ENCODE measurements around the gene GPR55. TPM values are rescaled to one million over a fixed set of nuclear protein-coding genes. Genes with fewer than 3 reads are reported as not detected.

GPR55 gene
- total and polyA plus RNA-seq, 8 donors, result 0.13 to 0.37 (median 0.19) TPM; not detected in 5

DNA sequence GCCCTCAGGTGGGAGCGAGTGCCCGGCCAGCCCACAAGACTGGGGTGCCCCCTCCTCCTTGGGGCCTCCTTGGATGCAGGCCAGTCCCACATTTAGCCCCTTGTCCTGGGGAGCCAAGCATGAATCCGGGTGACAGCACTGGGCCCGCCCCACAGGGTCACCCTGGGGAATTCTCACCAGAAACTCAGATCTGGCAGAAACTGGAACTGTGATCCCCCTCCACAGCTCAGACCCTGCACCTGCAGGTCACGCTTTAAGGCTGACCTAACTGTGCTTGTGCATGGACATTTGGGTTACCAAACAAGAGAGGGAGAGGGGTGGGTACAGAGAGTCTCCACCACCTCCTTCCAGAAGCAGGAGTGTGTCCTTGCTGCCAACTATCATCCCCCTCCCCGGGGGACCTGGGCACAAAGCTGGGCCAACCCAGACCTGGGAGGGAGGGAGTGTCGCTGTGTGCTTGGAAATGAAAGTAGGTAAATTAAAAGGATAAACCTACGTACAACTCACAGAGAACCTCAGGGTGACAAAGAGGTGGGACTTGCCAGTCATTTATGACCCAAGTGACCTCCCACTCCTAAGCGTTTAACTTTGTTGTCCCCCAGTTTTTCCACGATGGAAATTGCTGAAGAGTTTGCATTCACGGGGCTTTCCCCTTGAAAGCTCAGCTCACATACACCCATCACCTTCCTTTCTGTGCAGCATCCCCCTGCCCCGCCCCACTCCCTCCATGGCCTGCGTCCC, 51.2 kb downstream of the GPR55 start:
- peaks cover 18 to 55% (median 44%) of the 10 kb centered on the region in 4 donors for H3K36me3 ChIP-seq
- DNase-seq, result peak in 1 of 2 donors; percentile 24
- no peak overlapping the region for H3K4me3 ChIP-seq
- peak overlapping the region in 1 of 5 donors; percentile 53 for H3K27ac ChIP-seq
- no peaks in the 10 kb centered on the region for H3K9me3 ChIP-seq
- WGBS, 5 donors, result 80 to 89% (median 87%) methylated on average over 10 to 13 of the region's 13 CpGs
- intact Hi-C loops (cut with DNase I; ENCODE audit: low total_unique reads), result no loop called here
- TF ChIP-seq POLR2A (IDR thresholded peaks at IDR 0.05) (no peak), POLR2AphosphoS5 (IDR thresholded peaks at IDR 0.05) (no peak), EP300 (IDR thresholded peaks at IDR 0.05) (no peak)
- TF ChIP-seq, protein P1, sequence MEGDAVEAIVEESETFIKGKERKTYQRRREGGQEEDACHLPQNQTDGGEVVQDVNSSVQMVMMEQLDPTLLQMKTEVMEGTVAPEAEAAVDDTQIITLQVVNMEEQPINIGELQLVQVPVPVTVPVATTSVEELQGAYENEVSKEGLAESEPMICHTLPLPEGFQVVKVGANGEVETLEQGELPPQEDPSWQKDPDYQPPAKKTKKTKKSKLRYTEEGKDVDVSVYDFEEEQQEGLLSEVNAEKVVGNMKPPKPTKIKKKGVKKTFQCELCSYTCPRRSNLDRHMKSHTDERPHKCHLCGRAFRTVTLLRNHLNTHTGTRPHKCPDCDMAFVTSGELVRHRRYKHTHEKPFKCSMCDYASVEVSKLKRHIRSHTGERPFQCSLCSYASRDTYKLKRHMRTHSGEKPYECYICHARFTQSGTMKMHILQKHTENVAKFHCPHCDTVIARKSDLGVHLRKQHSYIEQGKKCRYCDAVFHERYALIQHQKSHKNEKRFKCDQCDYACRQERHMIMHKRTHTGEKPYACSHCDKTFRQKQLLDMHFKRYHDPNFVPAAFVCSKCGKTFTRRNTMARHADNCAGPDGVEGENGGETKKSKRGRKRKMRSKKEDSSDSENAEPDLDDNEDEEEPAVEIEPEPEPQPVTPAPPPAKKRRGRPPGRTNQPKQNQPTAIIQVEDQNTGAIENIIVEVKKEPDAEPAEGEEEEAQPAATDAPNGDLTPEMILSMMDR (IDR thresholded peaks at IDR 0.05), result no peak
- no peaks in the 10 kb centered on the region for H3K27me3 ChIP-seq
- H3K4me1 ChIP-seq, result peaks cover 27 to 42% (median 34%) of the 10 kb centered on the region in 4 donors

DNA sequence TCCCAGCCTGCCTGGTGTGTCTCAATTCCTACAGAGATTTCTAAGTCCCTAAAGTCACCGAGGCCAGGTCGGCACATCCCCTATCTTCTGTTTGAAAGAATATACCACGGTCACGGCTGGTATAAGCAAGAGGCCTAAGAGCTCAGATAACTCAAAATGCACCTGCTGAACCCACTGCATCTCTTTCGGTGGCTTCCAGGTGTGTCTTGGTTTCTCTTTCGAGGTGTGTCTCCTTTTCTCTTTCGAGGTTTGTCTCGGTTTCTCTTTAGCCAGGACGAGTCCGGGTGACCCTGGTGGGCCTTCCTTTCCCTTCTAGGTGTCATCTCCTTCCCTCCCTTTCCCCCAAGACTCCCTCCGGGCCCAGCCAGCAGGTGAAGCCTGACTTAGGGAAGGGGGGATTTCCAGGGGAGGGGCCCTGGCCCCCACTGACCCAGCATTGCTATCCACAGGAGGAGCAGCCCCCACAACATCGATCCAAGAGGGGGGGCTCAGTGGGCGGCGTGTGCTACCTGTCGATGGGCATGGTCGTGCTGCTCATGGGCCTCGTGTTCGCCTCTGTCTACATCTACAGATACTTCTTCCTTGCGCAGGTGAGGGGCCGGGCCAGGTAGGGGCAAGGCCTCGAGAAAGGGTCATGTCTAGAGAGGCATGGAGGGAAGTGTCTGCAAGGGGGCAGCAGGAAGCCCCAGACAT, 51.9 kb downstream of the GPR55 start:
- peaks cover 32 to 49% (median 40%) of the 10 kb centered on the region in 4 donors for H3K4me1 ChIP-seq
- no peaks in the 10 kb centered on the region for H3K27me3 ChIP-seq
- H3K9me3 ChIP-seq, result no peaks in the 10 kb centered on the region
- 83 to 94% (median 89%) methylated on average over 21 of the region's 21 CpGs for WGBS, 5 donors
- H3K27ac ChIP-seq, result peak overlapping the region in 3 of 5 donors; percentile 18 to 73 (median 53)
- TF ChIP-seq, protein P1 (IDR thresholded peaks at IDR 0.05), result no peak
- TF ChIP-seq POLR2A (IDR thresholded peaks at IDR 0.05) (no peak), POLR2AphosphoS5 (IDR thresholded peaks at IDR 0.05) (no peak)
- intact Hi-C loops (cut with DNase I; ENCODE audit: low total_unique reads), result no loop called here
- peaks cover 13 to 48% (median 37%) of the 10 kb centered on the region in 4 donors for H3K36me3 ChIP-seq
- no peak overlapping the region for H3K4me3 ChIP-seq
- DNase-seq, result peak in 1 of 2 donors; percentile 21

DNA sequence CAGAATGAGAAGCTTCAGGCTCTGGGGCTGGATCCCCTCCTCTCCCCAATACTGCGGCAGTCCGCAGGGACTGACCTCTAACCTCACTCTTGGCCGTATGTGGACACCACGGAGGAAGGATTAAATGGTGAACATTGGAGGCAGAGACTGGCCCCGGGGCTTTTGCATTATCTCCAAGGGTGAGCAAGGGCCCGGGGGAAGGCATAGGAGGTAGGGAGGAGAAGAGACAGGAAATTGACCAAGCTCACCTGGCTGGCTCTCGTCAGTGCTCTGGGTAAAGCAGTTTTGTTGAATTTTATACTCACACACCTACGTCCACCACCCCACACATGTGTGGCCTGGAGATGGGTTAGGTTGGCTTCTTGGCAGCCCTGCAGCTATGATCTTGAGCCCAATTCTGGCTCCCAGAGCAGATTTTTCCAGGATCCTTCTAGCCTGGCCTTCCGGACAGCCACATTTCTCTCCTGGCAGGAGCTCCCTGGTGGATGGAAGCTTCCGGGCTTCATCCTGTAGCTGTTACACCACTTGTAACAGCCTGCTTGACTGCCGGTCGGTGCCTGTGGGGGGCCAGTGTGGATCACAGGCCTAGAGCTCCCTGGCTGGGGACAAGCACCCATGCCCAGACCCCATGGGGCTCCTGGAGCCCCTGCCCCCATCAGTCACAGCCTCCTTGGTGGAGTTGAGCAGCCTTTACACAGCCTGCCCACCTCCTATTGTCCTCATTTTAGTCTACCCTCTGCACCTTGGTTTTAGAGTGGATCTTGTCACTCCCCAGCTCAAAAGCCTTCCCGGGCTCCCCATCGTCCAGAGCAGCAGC, 52.7 kb downstream of the GPR55 start:
- peak; percentile 17 to 26 for DNase-seq
- 82 to 89% (median 85%) methylated on average over 14 of the region's 14 CpGs for WGBS, 5 donors
- peak overlapping the region in 3 of 5 donors; percentile 38 to 73 (median 64) for H3K27ac ChIP-seq
- intact Hi-C loops (cut with DNase I; ENCODE audit: low total_unique reads), result no loop called here
- H3K36me3 ChIP-seq, result peaks cover 8 to 41% (median 29%) of the 10 kb centered on the region in 4 donors
- no peak for TF ChIP-seq POLR2A (IDR thresholded peaks at IDR 0.05)
- no peak for TF ChIP-seq EP300 (IDR thresholded peaks at IDR 0.05)
- TF ChIP-seq POLR2AphosphoS5 (IDR thresholded peaks at IDR 0.05), result no peak
- TF ChIP-seq, protein P1 (IDR thresholded peaks at IDR 0.05), result no peak
- H3K4me3 ChIP-seq, result no peak overlapping the region
- H3K4me1 ChIP-seq, result peaks cover 36 to 57% (median 48%) of the 10 kb centered on the region in 4 donors
- no peaks in the 10 kb centered on the region for H3K9me3 ChIP-seq
- H3K27me3 ChIP-seq, result no peaks in the 10 kb centered on the region

All from stomach (tissue), 9 donors.